Measurements from ENCODE around the gene KCTD19.

KCTD19 gene

GRCh38 chr16:67282447-67282805 lies 44.1 kb downstream of the KCTD19 start:
- no peak for DNase-seq

GRCh38 chr16:67281536-67282446 lies 44.8 kb downstream of the KCTD19 start:
- no peak for DNase-seq

DNA sequence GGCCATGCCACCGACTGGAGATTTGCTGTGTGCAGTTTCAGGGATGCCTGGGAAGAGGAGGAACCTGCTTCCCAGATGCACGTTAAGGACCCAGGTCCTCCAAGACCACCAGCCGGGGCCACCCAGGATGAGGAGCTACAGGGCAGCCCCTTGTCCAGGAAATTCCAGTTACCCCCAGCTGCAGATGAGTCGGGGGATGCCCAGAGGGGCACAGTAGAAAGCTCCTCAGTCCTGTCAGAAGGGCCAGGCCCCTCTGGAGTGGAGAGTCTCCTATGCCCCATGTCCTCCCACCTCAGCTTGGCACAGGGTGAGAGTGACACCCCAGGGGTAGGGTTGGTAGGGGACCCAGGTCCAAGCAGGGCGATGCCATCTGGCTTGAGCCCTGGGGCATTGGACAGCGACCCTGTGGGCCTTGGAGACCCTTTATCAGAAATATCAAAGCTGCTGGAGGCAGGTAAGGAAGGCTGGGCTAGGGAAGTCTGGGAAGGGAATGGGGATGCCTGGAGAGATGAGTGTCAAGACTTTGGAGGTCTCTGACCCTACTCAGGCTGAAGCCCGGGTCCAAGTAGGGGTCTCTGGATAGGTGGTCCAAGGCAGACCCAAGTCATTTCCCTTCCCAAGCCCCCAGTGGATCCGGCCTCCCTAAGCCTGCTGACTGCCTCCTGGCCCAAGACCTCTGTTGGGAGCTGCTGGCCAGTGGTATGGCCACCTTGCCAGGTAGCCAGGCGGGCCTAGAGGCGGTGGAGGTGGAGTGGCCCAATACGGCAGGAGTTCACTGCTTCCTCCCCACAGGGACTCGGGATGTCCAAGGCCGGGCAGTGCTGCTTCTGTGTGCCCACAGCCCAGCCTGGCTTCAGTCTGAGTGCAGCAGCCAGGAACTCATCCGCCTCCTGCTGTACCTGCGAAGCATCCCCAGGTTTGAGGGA lies 46.2 kb downstream of the KCTD19 start:
- DNase-seq: no peak

GRCh38 chr16:67279296-67280089 lies 47.0 kb downstream of the KCTD19 start, which contains the start of gene PLEKHG4:
PLEKHG4 (plus strand) TSS chr16:67279532; CDS start chr16:67280045, 513 bp downstream.
- DNase-seq: peak; percentile 76 to 80

GRCh38 chr16:67278773-67279295 lies 47.7 kb downstream of the KCTD19 start:
- DNase-seq: peak; percentile 44 to 52

DNA sequence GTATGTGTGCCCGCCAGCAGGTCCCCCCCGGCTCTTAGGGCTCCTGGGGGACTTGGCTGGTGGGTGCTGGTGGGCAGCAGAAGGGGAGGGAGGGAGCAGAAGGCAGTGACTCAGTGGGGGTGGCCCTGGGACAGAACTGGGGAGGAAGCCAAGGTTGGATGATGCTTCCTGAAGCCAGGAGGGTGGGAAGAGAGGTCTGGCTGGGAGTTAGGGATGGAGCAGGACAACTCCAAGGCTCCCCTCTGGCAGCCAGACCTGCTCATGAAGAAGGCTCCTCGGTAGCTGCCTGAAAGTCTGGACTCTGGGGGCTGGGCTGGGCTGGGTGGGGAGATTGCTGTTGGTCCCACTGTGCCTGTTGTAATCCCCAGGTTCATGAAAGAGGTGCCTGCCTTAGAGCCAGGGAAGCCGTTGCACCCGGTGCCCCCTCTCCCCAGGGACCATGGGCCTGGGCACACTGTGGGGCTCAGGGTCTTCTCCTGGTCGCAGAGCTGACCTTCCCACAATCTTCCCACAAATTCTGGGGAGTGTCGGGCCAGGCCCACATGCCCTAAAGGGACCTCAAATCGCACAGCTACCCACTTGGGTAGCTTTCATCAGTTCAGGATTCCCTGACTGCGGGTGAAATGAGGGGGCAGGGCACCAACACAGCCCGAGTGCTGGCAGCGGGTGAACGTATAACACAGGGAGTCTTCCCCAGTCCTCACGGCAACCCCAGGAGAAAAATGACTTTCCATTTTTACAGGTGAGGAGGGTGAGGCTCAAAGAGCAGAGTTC lies 48.4 kb downstream of the KCTD19 start:
- no peak for DNase-seq

GRCh38 chr16:67277294-67277998 lies 49.1 kb downstream of the KCTD19 start:
- no peak for DNase-seq

GRCh38 chr16:67275321-67275720 lies 51.2 kb downstream of the KCTD19 start:
- no peak for DNase-seq

GRCh38 chr16:67271446-67271845 lies 55.1 kb downstream of the KCTD19 start:
- no peak for DNase-seq

GRCh38 chr16:67270931-67271338 lies 55.6 kb downstream of the KCTD19 start:
- DNase-seq: no peak

GRCh38 chr16:67269766-67270165 lies 56.8 kb downstream of the KCTD19 start:
- no peak for DNase-seq

- no peak for DNase-seq
Measured at GRCh38 chr16:67268136-67268579, 58.4 kb downstream of the KCTD19 start.

DNA sequence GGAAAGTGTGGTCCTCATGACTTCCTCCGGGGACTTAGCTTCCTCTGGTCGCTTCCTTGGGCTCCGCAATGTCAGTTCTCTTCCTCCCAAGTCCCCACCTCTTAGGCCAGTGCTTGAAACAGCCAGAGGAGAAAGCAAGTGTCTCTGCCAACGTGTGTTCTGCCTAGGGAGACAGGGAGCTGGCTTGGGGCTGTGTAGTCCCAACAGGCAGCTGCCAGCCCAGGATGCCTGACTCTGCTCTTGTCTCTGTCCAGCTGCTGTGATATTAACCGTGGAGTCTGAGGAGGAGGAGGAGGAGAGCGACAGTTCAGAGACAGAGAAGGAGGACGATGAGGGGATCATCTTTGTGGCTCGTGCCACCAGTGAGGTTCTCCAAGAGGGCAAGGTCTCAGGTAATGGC lies 60.7 kb downstream of the KCTD19 start:
- no peak for DNase-seq

DNA sequence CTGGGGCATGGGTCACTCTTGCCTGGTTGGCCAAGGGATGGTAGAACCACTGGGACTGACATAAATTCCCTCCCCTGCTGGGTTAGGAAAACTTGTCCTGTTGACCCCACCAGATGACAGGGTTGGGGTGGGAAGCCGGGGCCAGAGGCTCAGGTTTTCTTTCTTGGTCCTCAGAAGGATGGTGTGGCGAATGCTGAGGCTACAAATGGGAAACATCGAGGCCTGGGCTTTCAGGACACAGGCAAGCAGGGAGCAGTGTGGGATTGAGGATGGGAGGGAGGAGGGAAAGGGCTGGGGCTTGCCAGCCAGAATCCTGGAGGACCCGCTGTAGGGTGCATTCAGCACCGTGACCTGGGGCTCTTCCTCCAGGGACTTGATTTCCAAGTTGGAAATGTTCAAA lies 61.7 kb downstream of the KCTD19 start:
- no peak for DNase-seq

DNA sequence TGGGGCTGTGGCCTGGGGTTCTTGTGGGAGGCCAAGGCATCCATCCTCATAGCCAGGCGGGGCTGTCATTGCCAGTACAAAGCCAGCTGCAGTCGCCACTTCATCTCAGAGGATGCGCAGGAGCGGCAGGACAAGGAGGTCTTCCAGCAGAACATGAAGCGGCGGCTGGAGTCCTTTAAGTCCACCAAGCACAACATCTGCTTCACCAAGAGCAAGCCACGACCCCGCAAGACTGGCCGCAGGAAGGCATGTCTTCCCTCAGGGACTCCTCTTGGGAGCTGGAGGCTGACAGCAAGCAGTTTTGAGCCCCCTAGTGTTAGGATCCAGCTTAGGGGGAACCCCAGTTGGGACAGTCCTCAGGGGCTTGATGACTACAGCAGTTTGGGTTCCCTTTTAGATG lies 62.3 kb downstream of the KCTD19 start:
- DNase-seq: no peak

GRCh38 chr16:67263201-67263600 lies 63.3 kb downstream of the KCTD19 start:
- no peak for DNase-seq

DNA sequence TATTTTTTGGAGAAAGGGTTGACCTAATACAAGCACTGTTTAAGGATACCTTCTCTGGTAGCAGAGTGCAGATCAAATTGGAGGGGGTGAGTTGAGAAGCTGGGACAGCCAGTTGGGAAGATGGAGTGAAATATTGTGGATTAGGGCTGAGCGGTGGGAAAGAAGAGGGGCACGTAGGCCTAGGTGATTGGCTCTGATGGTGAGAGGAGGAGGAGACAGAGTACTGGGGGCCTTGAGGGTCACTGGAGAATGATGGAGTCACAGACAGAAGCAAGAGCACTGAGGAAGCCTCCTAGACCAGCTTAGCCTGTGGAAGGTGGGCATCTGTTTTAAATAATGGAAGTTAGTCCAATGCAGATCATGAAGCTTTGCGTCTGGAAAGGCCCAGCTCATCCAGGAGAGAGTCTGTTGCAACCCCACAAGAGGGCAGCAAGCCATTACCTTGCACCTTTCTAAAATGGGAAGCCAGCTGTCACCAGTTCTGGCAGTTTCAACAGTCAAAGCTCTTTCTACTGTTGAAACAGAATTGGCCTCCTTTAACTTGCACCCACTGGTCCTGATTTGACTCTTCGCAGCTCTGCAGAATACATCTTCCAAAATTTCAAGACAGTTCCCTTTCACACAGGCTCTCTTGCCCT lies 66.0 kb downstream of the KCTD19 start:
- no peak for DNase-seq

GRCh38 chr16:67259705-67260104 lies 66.8 kb downstream of the KCTD19 start:
- DNase-seq: no peak

DNA sequence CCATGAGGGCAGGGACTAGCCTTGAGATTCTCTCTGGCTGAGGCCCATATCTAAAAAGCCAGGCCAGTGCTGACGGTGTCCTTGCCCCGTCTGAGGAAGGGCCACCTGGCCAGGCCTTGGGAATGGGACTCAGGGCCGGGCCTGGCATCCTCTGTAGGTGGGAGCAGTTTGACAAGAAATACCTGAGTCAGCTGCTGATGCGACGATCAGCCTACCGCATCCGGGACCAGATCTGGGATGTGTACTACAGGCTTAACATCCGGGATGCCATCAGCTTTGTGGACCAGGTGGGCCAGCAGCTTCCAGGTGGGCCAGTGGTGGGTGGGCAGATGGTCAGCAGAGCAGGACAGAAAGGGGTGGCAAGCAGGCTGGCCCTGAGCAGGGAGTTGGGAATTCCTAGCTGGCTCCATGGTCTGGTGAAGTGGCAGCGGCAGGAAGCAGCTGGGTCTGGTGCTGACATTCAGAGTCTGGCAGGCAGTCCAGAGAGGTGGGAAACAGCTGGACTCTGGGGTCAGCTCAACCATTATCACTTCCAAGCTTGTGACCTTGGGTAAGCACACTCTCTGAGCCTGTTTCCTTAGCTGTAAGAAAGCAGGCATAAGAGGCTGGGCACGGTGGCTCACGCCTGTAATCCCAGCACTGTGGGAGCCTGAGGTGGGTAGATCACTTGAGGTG lies 68.2 kb downstream of the KCTD19 start:
- no peak for DNase-seq

Data from activated CD4-positive, alpha-beta T cell treated with anti-CD3 and anti-CD28 coated beads for 4 hours (primary cell).